GM12801 (cell line): ENCODE data around the gene FGF12.

Experiments used
- TF ChIP-seq, protein P1 (sequence below): IDR thresholded peaks from one replicate; pipeline ENCODE4 v1.5.1; 2011; ENCODE audit warnings: control low read depth; ENCODE audit not compliant: insufficient read length; ENCODE audit errors: extremely low read depth

The FGF12 gene

DNA sequence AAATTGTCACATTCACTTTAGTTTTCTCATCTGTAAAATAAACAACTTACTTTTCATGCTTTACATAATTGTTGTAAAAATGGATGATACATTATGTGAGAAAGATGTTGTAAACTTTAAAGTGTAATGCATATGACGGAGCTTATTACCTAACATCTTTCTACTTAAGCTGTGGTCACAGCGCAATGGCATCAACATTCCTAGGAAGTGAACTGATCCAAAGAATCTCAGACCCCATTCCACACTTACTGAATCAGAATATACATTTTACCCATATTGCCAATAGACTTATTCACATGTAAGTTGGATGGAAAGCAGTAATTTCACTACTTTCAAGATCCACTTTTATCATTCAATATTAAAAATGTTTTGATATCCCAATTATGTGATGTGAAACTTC lies 497.5 kb downstream of the FGF12 start:
- TF ChIP-seq, protein P1, sequence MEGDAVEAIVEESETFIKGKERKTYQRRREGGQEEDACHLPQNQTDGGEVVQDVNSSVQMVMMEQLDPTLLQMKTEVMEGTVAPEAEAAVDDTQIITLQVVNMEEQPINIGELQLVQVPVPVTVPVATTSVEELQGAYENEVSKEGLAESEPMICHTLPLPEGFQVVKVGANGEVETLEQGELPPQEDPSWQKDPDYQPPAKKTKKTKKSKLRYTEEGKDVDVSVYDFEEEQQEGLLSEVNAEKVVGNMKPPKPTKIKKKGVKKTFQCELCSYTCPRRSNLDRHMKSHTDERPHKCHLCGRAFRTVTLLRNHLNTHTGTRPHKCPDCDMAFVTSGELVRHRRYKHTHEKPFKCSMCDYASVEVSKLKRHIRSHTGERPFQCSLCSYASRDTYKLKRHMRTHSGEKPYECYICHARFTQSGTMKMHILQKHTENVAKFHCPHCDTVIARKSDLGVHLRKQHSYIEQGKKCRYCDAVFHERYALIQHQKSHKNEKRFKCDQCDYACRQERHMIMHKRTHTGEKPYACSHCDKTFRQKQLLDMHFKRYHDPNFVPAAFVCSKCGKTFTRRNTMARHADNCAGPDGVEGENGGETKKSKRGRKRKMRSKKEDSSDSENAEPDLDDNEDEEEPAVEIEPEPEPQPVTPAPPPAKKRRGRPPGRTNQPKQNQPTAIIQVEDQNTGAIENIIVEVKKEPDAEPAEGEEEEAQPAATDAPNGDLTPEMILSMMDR = no peak

DNA sequence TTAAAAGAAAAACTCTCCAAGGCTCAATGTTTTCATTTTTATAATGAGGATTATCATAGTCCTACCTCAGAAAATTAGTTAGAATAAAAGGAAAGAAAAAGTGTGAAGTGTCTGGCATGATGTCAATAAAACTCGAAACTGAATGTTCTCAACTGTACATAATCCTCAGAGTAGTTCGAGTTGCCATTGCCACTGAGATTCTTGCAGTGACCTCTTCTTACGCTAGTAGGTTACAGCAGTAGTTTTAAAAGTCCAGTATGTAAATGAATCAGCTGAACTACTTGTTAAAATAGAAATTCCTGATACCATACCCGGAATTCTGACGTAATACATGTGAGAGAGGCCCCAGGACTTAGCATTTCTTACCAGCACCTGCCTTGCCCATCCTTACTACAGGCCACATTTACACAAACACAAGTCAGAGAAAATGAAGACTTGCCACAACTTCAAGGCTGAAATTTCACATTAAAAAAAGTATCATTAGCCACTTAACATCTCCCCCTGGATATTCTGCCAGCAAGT lies 502.6 kb downstream of the FGF12 start:
- TF ChIP-seq, protein P1 = no peak

DNA sequence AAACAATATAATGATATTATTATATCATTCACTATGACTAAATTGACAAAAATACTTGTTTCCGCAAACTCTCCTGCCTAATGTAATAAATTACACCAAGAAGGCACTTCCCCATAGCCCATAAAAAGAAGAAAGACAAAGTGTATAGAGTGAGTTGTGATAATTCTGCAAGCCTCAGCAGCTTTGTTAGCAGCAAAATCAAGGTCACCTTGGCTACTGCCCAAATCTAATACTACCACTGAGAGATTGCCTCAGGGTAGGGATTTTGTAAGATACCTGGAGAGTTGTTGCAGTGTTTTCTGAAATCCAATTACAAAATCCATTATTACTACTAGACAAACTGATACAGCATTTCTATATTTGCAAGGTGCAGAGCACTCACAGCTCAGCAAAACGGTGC lies 503.5 kb downstream of the FGF12 start:
- TF ChIP-seq, protein P1 = no peak

DNA sequence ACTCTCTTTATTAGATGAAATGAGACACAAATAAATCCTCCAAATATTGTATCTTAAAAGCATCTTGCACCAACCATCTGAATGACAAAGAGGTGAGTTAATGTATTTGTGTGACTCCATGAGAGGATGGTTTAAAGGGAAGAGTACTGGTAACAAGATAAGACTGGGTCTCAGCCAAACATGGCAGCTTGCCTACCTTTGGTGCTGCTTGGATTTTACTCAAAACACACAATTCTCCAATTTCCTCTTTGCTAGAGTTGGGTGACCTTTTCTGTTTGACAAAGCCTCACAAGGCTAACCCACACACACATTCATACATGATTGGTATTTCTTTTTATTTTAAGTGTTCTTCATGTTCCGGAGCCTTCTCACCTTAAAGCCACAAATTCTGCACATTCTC lies 506.4 kb downstream of the FGF12 start:
- TF ChIP-seq, protein P1 = no peak

DNA sequence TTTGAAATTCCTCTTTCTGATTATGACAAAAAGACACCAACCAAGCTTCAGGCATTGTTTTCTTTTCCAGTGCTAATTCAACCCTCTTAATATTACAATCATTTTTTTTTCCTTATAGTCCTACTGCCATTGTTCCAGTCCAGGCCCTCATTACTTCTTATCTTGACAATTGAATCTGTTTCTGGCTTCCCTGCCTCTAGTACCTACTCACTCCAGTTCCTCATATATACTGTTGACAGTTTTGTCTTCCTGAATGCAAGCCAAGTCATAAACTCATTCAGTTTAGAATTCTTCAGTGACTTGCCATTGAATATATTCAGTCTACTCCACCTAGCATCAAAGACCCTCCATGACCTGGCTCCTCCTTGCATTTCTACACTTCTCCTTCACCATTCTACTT lies 507.4 kb downstream of the FGF12 start:
- TF ChIP-seq, protein P1 = no peak

DNA sequence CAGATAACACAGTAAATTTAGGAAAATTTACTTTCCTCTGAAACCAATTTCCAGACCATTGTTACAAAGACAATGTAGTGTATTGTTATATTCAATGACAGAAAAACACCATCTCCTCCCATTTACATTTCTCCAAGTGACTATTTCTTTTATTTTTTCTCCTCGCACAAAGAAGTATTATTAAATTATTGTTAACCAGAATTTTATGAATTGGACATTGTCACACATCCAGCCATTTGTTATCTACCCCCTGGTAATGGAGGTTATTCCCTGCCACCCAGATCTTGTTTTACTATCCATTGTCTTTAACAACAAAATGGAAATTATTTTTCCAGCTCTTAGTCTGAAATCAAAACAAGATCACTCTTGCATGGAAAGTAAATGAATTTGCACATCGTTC lies 511.3 kb downstream of the FGF12 start:
- TF ChIP-seq, protein P1 = no peak

DNA sequence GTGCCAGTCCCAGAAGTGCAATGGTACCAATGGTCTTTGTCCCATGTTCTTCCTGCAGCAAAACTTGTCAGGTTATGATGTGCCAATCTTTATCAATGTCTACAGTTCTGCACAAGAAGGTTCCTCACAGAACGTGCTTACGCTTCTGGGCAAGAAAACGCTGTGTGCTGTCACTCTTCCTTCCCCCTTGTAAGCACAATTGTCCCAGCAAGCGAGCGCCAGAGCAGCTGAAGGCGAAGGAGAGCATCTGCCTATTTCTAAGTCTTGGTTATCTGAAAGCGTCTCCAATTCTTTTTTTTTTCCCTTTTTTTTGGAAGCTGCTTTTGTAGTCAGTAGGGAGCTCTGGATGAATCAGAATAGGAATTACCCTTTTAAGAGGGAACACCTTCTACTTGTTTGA lies 514.4 kb downstream of the FGF12 start:
- TF ChIP-seq, protein P1 = no peak

DNA sequence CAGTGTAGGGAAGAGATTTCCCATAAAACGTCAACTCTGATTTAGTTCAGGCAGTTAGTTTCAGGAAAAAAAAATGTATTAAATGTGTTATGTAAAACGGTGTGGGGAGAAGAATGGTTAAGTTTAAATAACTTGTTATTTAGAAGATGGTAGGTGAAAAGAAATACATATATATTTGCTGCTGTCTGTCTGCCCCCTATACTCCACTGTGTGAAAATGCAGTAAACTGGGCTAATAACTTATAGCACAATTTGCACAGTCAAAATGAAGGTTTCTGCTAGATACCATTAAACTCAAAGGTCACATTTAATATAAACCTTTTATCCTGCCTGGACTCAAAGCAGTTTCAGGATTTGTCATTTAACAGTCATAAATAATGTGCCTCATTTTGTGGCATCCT lies 515.0 kb downstream of the FGF12 start:
- TF ChIP-seq, protein P1 = no peak
